SK-N-SH (cell line): ENCODE measurements around the gene SLC25A33. TPM values are rescaled to one million over a fixed set of nuclear protein-coding genes. Genes with fewer than 3 reads are reported as not detected.
A peak's percentile ranks its signal among the peaks of the same experiment; 100 is the strongest.

ENCODE experiments used
- CTCF ChIA-PET: fragments of 300-600, 350-600 bp; formaldehyde crosslinking; extraction: SDS; loops from one replicate; lab custom pipeline; 2021; lab: Yijun Ruan, JAX
- POLR2A ChIA-PET: fragments of 350-600 bp; sonication (Branson Sonifier 250); formaldehyde crosslinking; extraction: SDS; loops from one replicate; lab custom pipeline; 2020; ENCODE audit warnings: antibody characterized with exemption, inconsistent platforms; lab: Yijun Ruan, JAX
- DNase-seq: peaks from one replicate; pipeline ENCODE4 v3.0.0; 2012
- H2AFZ ChIP-seq: fragments of 200-600 bp; sonication (generic); 2 replicates; pipeline ENCODE4 v1.8.1; 2016; ENCODE audit warnings: antibody characterized with exemption, mild to moderate bottlenecking, low read depth
- H3F3A ChIP-seq: fragments of 200-600 bp; sonication (generic); replicated peaks from 2 replicates; pipeline ENCODE3; 2016; ENCODE audit warnings: antibody characterized with exemption, mild to moderate bottlenecking; ENCODE audit not compliant: insufficient read depth
- H3K27ac ChIP-seq, 2 experiments: fragments of 200-500 bp in 1 of 2; fragments of 200-600 bp in 1 of 2; sonication (Bioruptor generic) in 1 of 2; sonication (generic), shearing (Covaris generic) in 1 of 2; 2 replicates each; pipeline versions ENCODE4 v1.5.1 to v1.6.1; 2014 to 2016; ENCODE audit warnings: low read depth in 2 of 2, inconsistent platforms in 1 of 2, low read length in 1 of 2, mild to moderate bottlenecking in 1 of 2, mixed read lengths in 1 of 2
- H3K27me3 ChIP-seq: fragments of 200-600 bp; sonication (generic), shearing (Covaris generic); 2 replicates; pipeline ENCODE4 v1.6.1; 2016; ENCODE audit warnings: mixed run types; ENCODE audit not compliant: insufficient read depth
- H3K36me3 ChIP-seq, 2 experiments: fragments of 200-500 bp in 1 of 2; fragments of 200-600 bp in 1 of 2; sonication (Bioruptor generic) in 1 of 2; sonication (generic) in 1 of 2; replicated peaks in 1 of 2; 2 replicates each; pipeline versions ENCODE3 to v1.5.1; 2014 to 2016; ENCODE audit warnings: low read length in 1 of 2, mild to moderate bottlenecking in 1 of 2; ENCODE audit not compliant: insufficient read depth in 2 of 2, control insufficient read depth in 1 of 2
- H3K4me1 ChIP-seq, 2 experiments: fragments of 200-500 bp in 1 of 2; fragments of 200-600 bp in 1 of 2; sonication (Bioruptor generic) in 1 of 2; sonication (generic), shearing (Covaris generic) in 1 of 2; 2 replicates each; pipeline versions ENCODE4 v1.5.1 to v1.6.1; 2014 to 2016; ENCODE audit warnings: low read depth in 1 of 2, low read length in 1 of 2, mixed run types in 1 of 2; ENCODE audit not compliant: insufficient read depth in 2 of 2, control insufficient read depth in 1 of 2
- H3K4me2 ChIP-seq: fragments of 200-600 bp; sonication (generic), shearing (Covaris generic); 2 replicates; pipeline ENCODE4 v1.6.1; 2017; ENCODE audit warnings: mixed run types
- H3K4me3 ChIP-seq, 2 experiments: fragments of 200-500 bp in 1 of 2; fragments of 200-600 bp in 1 of 2; sonication (Bioruptor generic) in 1 of 2; sonication (generic), shearing (Covaris generic) in 1 of 2; 2 replicates each; pipeline versions ENCODE4 v1.5.1 to v1.8.1; 2014 to 2016; ENCODE audit warnings: low read depth in 2 of 2, inconsistent platforms in 1 of 2, low read length in 1 of 2, mild to moderate bottlenecking in 1 of 2, mixed read lengths in 1 of 2, moderate library complexity in 1 of 2
- H3K79me2 ChIP-seq: fragments of 200-600 bp; sonication (generic); 2 replicates; pipeline ENCODE4 v1.8.1; 2017; ENCODE audit warnings: mild to moderate bottlenecking; ENCODE audit not compliant: insufficient read depth
- H3K9ac ChIP-seq: fragments of 200-600 bp; sonication (generic); 2 replicates; pipeline ENCODE4 v1.6.1; 2017; ENCODE audit warnings: mixed run types
- H3K9me2 ChIP-seq: fragments of 200-600 bp; sonication (generic); 2 replicates; pipeline ENCODE4 v1.6.1; 2017; ENCODE audit warnings: mixed run types
- H3K9me3 ChIP-seq: fragments of 200-600 bp; sonication (generic); 2 replicates; pipeline ENCODE4 v1.6.1; 2017; ENCODE audit warnings: mixed run types, mild to moderate bottlenecking, moderate library complexity
- H4K20me1 ChIP-seq: fragments of 200-600 bp; sonication (generic); 2 replicates; pipeline ENCODE4 v1.6.1; 2017; ENCODE audit warnings: mild to moderate bottlenecking, mixed run types; ENCODE audit not compliant: insufficient read depth
- FOXJ3 ChIP-seq: sonication (generic); formaldehyde crosslinking; IDR thresholded peaks from 2 replicates; pipeline ENCODE4 v1.5.1; 2020; ENCODE audit warnings: mild to moderate bottlenecking, missing genetic modification reagents
- MXI1 ChIP-seq: IDR thresholded peaks from 2 replicates; pipeline ENCODE4 v1.6.1; 2012; ENCODE audit warnings: mild to moderate bottlenecking, low read depth, low read length, improper control_type of control experiment
- NRF1 ChIP-seq: IDR thresholded peaks from 2 replicates; pipeline ENCODE4 v1.6.1; 2012; ENCODE audit warnings: low read depth, mild to moderate bottlenecking, low read length
- RAD21 ChIP-seq: IDR thresholded peaks from 2 replicates; pipeline ENCODE4 v1.6.1; 2012; ENCODE audit warnings: mild to moderate bottlenecking, low read length
- RCOR1 ChIP-seq: fragments of 150-350 bp; IDR thresholded peaks from 2 replicates; pipeline ENCODE4 v1.6.1; 2017; ENCODE audit warnings: antibody characterized with exemption, low read length
- RFX5 ChIP-seq: IDR thresholded peaks from 2 replicates; pipeline ENCODE4 v1.6.1; 2012; ENCODE audit warnings: mild to moderate bottlenecking, improper control_type of control experiment, low read length
- RXRA ChIP-seq: IDR thresholded peaks from 2 replicates; pipeline ENCODE4 v1.4.0; 2012; ENCODE audit warnings: low read depth, mild to moderate bottlenecking, borderline replicate concordance
- SIN3A ChIP-seq: IDR thresholded peaks from 2 replicates; pipeline ENCODE4 v1.6.1; 2012; ENCODE audit warnings: low read depth, mild to moderate bottlenecking, low read length, moderate library complexity, borderline replicate concordance
- SMC3 ChIP-seq: IDR thresholded peaks from 2 replicates; pipeline ENCODE4 v1.6.1; 2012; ENCODE audit warnings: low read depth, low read length, improper control_type of control experiment
- YY1 ChIP-seq: IDR thresholded peaks from 2 replicates; pipeline ENCODE4 v1.4.0; 2012; ENCODE audit warnings: low read depth, mild to moderate bottlenecking
- WGBS: methylation state at CpG from one replicate; pipeline ENCODE4 v1.1.6; 2017; ENCODE audit warnings: low lambda C conversion rate; 5-methylcytosine and 5-hydroxymethylcytosine counted together
- polyA plus RNA-seq, 3 experiments: library from polyadenylated mRNA; depleted of rRNA; stranded (reverse); fragments of >200 nt; gene quantifications; 2 replicates each; pipeline ENCODE4 v1.2.3, GENCODE V29; 2012
- TF ChIP-seq, protein P1 (sequence below): fragments of 150-350 bp; IDR thresholded peaks from 2 replicates; pipeline ENCODE4 v1.6.1; 2017; ENCODE audit warnings: antibody characterized with exemption, low read length, low read depth, borderline replicate concordance
- TF ChIP-seq, protein P2 (sequence below): IDR thresholded peaks from 2 replicates; pipeline ENCODE4; 2012
- TF ChIP-seq, protein P3 (sequence below): fragments of 200-600 bp; sonication (generic); IDR thresholded peaks from 2 replicates; pipeline ENCODE4 v1.6.1; 2017; ENCODE audit warnings: antibody characterized with exemption, mild to moderate bottlenecking, moderate library complexity
- TF ChIP-seq, protein P4 (sequence below): IDR thresholded peaks from 2 replicates; pipeline ENCODE4 v1.6.1; 2012; ENCODE audit warnings: mild to moderate bottlenecking, low read depth, low read length, moderate library complexity

The SLC25A33 gene
- polyA plus RNA-seq, 1 of the 3 experiments (the other 2 are of a cell fraction): 4.8 TPM

DNA sequence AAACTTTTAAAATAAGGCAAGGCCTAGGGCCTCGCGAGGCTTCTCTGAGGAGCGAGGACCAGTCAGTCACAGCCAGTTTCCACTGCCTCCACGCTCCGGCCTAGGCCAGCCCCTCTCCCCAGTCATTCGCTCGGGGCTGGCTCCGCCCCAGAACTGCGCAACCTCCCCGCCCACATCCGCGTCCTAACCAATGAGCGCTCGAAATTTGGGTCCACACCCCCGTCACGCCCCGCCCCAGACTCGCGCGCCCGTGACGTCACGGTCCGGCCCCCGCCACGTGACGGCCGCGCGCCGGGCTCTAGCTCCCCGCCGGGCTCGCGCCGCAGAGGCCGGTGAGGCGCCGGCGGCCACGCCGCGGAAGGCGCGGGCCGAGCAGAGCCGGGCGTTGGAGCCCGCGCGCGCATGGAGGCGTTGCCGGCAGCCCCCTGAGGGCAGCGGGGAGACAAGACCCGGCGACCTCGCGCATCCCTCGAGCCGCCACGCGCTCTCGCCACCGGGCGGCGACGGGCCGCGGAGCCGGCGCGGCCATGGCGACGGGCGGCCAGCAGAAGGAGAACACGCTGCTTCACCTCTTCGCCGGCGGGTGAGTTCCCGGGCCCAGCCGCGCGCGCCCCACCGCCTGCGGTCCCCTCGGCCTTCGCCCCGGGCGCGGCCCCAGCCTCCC lies at the start of gene SLC25A33 (continued):
- TF ChIP-seq, protein P1, sequence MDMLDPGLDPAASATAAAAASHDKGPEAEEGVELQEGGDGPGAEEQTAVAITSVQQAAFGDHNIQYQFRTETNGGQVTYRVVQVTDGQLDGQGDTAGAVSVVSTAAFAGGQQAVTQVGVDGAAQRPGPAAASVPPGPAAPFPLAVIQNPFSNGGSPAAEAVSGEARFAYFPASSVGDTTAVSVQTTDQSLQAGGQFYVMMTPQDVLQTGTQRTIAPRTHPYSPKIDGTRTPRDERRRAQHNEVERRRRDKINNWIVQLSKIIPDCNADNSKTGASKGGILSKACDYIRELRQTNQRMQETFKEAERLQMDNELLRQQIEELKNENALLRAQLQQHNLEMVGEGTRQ: peak; percentile 76; the same call in 1 of the 2 replicates
- TF ChIP-seq RFX5: peak; percentile 74
- peak; percentile 67 for TF ChIP-seq NRF1
- no peak for TF ChIP-seq FOXJ3 (CRISPR knock-in tag)
- no peak for TF ChIP-seq RCOR1
- TF ChIP-seq YY1: no peak
- TF ChIP-seq, protein P2, sequence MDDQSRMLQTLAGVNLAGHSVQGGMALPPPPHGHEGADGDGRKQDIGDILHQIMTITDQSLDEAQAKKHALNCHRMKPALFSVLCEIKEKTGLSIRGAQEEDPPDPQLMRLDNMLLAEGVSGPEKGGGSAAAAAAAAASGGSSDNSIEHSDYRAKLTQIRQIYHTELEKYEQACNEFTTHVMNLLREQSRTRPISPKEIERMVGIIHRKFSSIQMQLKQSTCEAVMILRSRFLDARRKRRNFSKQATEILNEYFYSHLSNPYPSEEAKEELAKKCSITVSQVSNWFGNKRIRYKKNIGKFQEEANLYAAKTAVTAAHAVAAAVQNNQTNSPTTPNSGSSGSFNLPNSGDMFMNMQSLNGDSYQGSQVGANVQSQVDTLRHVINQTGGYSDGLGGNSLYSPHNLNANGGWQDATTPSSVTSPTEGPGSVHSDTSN: no peak
- no peak for TF ChIP-seq SIN3A
- no peak for TF ChIP-seq RXRA
- TF ChIP-seq, protein P3, sequence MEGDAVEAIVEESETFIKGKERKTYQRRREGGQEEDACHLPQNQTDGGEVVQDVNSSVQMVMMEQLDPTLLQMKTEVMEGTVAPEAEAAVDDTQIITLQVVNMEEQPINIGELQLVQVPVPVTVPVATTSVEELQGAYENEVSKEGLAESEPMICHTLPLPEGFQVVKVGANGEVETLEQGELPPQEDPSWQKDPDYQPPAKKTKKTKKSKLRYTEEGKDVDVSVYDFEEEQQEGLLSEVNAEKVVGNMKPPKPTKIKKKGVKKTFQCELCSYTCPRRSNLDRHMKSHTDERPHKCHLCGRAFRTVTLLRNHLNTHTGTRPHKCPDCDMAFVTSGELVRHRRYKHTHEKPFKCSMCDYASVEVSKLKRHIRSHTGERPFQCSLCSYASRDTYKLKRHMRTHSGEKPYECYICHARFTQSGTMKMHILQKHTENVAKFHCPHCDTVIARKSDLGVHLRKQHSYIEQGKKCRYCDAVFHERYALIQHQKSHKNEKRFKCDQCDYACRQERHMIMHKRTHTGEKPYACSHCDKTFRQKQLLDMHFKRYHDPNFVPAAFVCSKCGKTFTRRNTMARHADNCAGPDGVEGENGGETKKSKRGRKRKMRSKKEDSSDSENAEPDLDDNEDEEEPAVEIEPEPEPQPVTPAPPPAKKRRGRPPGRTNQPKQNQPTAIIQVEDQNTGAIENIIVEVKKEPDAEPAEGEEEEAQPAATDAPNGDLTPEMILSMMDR: no peak

DNA sequence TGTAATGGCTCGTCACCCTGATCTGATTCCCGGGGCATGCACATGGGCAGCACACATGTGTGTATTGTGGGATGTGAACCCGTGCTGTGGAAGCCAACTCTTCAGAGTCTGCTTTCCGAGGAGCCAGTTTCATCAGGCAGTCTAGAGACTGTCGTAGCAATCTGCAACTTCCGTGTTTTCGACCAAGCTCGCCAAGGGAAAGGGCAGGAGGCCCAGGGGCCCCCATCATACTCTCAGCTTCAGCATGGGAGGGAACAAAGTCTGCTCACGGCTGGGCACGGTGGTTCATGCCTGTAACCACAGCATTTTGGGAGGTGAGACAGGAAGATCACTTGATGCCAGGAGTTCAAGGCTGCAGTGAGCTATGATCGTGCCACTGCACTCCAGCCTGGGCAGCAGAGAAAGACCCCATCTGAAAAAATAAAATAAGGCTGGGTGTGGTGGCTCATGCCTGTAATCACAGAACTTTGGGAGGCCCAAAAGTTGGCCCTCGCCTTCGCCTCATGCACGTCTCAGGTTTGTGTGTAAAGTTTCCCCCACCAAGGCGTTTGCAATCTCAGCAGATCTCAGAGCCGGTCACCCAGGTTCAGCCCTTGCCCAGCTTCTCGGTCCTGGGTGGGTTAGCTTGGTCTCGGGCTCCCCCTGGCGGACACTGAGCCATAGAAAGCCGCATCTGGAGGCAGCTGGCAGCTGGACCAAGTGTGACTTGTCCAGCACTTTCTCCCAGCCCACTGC lies 48.5 kb upstream of the SLC25A33 start:
- CTCF ChIA-PET: interaction anchor here (0.5 to 10.3 kb wide), 57 partner anchors 8 to 573 kb away, joined by 3 to 156 read pairs (median 5); partner anchors contain the start of genes GPR157, H6PD and SPSB1
- H2AFZ ChIP-seq: no peak overlapping the region

More for the DNA sequence above, 48.5 kb upstream of the SLC25A33 start:
- H3K9me3 ChIP-seq: no peaks in the 10 kb centered on the region
- H3K9ac ChIP-seq: no peak overlapping the region
- H4K20me1 ChIP-seq: no peaks in the 10 kb centered on the region
- no peaks in the 10 kb centered on the region for H3K27me3 ChIP-seq
- H3K4me2 ChIP-seq: no peak overlapping the region
- no peak for TF ChIP-seq NRF1
- TF ChIP-seq SMC3: peak; percentile 99
- TF ChIP-seq, protein P3: peak; percentile 78
- TF ChIP-seq MXI1: no peak
- TF ChIP-seq, protein P4, sequence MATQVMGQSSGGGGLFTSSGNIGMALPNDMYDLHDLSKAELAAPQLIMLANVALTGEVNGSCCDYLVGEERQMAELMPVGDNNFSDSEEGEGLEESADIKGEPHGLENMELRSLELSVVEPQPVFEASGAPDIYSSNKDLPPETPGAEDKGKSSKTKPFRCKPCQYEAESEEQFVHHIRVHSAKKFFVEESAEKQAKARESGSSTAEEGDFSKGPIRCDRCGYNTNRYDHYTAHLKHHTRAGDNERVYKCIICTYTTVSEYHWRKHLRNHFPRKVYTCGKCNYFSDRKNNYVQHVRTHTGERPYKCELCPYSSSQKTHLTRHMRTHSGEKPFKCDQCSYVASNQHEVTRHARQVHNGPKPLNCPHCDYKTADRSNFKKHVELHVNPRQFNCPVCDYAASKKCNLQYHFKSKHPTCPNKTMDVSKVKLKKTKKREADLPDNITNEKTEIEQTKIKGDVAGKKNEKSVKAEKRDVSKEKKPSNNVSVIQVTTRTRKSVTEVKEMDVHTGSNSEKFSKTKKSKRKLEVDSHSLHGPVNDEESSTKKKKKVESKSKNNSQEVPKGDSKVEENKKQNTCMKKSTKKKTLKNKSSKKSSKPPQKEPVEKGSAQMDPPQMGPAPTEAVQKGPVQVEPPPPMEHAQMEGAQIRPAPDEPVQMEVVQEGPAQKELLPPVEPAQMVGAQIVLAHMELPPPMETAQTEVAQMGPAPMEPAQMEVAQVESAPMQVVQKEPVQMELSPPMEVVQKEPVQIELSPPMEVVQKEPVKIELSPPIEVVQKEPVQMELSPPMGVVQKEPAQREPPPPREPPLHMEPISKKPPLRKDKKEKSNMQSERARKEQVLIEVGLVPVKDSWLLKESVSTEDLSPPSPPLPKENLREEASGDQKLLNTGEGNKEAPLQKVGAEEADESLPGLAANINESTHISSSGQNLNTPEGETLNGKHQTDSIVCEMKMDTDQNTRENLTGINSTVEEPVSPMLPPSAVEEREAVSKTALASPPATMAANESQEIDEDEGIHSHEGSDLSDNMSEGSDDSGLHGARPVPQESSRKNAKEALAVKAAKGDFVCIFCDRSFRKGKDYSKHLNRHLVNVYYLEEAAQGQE: no peak
- peak; percentile 97 for TF ChIP-seq RAD21
- H3K4me3 ChIP-seq: peak overlapping the region in 1 of 2 experiments; percentile 37; a peak in 1 of 4 replicates
- peak; percentile 87 for DNase-seq
- POLR2A ChIA-PET: interaction anchor here (1.1 kb wide), 1 partner anchor 201 kb away, joined by 3 read pairs; no protein-coding TSS in a partner anchor
- H3K36me3 ChIP-seq: no peaks in the 10 kb centered on the region
- WGBS: 61% methylated on average over 14 of the region's 20 CpGs
- H3K79me2 ChIP-seq: no peaks in the 10 kb centered on the region
- peaks cover 0 to 5% of the 10 kb centered on the region in 2 experiments; a peak in 1 of 4 replicates for H3K4me1 ChIP-seq
- H3K27ac ChIP-seq: no peak overlapping the region
- H3F3A ChIP-seq: no peaks in the 10 kb centered on the region
- no peaks in the 10 kb centered on the region for H3K9me2 ChIP-seq
